ENCODE data around the gene KCNG2.
A peak's percentile ranks its signal among the peaks of the same experiment; 100 is the strongest.
"Not testable (repeated sequence)": the region's sequence is repeated elsewhere in the genome, so short reads cannot be mapped to it uniquely, and the experiment has no call there.

The KCNG2 gene

DNA sequence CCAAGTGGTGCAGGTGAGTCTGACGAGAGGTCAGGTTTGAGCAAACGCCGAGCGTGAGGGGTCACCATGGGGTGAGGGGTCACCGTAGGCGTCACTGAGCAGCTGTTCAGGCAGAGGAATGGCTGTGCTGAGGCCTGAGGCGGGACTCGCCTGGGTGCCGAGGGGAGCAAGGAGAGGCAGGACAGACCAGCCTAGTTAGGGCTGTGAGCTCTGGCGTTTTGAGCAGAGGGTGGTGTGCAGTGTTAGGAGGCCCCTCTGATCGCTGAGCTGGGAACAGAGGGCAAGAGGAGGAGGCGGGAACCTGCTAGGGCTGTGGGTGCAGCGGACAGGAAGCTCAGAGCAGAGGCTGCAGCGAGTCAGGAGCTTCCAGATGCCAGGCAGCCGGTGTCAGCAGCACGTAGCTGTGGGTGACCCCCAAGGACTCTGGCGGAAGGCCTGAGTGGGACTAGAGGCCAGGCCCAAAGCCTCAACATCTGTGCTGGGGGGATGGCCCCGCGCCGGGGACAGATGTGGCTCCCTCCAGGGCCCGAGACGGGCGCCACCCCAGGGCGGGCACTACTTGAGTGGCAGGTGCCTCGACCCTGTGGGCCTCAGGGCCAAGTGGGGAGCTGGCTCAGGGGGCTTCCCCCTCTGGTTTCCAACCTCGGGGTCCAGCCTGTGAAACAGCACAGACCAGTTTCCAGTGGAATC, 55.7 kb downstream of the KCNG2 start:
- DNase-seq = no peak

DNA sequence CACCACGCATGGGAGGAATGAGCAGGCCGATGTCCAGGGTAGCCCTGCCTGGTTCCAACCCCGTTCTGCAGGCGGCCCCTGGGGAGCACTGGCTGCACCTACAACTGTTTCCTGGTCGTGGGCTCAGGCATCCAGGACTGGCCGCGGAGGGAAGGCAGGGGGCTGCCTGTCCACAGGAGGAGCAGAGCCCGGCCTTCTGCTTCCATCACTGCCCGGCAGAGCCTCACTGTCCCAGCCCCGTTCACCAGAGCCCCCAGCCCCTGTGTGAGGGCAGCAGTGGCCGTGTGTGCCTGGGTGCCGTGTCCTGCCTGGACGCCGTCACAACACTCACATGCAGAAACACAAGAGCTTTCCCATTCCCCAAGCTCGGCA, 56.2 kb downstream of the KCNG2 start:
- DNase-seq = no peak

DNA sequence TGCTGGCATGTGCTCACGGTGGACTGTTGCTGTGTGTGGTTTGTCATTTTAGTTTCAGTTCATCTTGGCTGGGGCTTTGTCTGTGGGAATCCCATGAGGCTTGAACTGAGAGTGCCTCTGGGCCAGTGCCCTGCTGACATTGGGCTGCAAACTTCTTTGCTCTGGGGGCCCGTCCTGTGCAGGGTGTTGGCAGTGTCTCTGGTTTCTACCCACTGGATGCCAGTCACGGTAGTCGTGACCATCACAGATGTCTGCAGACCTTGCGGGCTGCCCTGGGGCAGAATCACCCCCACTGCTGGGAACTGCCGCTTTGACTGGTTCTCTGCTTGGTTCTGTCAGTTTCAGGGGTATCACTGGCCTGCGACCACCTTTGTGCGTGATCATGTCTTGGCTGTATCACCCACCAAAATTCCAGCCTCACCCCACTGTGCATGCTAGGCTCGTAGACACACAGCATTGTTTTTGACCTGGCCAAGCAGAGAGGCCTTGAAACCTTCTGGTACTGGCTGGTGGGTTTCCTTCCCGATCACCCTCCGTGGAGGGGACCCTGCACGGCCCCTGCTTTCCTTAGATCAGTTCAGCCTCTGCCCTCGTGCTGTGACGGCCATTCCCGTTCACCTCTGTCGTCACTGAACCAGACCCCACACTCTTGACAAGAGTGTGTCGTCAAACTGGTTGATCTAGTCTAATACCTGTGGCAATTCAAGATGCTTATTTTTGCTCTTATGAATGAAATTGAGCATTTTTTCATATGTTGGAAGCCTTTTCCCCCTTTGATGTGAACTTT, 57.6 kb downstream of the KCNG2 start:
- no peak for DNase-seq

DNA sequence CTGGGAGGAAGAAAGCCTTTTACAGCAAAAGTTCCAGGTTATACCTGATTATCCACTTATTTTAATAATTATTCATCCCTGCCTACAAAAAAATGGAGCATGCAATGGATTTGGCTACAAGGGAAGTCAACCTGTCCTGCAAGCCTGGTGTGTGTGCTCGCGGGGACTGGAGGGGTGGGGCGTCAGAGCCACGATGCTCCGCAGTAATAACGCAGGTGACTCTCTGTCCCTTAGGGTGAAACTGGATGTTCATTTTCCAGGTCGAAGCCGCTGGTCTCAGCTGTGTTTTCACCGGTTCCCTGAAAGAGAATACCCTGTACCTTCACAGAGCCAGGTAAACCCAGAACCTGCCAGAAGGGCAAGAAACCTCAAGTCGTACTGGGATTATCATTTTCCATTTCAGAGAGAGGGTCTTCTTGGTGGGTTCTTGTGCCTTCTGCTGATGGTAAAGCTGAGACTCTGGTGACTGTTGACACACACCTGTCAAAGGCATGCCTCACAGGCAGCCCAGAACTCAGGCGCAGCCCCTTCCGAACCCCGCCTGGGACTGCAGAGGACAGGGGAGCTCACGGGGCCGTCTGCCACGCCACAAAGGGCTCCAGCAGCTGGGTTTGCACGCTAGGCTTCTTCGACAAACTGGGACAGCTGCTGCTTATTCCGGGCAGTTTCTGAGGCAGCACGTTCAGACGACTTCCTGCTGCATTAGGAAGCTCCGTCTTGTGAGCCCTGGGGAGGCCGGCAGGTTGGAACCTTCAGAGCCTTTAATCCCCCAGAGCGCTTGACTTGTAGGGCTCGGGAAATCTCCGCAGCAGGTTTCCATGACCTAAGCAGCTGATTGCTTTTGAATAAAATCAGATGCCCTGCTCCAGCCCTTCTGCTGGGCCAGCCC, 58.6 kb downstream of the KCNG2 start:
- no peak for DNase-seq

DNA sequence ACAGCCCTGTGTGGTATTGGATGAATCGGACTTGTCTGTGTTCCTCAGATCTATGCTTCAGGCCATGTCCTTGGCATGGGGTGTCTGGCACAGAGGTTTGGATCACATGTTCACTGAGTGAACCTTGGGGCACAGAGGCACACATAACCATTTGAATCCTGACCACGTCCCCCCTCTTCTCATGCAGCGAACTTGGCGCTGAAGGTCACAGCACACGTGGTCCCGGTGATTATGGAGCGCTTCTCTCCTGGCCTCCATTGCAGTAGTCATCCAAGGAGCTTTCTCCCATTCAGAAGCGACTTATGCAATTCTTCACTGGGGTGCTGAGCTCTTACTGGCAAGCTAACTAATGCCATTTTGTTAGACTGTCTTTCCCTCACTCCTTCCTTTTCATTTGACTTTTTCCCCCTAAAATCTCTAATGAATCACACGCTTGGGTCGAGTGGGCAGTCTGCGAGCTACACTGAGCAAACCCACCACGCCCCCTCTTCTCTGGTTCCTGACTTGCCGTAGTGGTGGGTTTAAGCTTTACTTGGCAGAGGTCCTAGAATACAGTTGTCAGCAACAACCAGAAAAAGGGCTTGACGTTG, 59.4 kb downstream of the KCNG2 start:
- DNase-seq = peak in 7 of 14 donors; percentile 7 to 52 (median 19)

DNA sequence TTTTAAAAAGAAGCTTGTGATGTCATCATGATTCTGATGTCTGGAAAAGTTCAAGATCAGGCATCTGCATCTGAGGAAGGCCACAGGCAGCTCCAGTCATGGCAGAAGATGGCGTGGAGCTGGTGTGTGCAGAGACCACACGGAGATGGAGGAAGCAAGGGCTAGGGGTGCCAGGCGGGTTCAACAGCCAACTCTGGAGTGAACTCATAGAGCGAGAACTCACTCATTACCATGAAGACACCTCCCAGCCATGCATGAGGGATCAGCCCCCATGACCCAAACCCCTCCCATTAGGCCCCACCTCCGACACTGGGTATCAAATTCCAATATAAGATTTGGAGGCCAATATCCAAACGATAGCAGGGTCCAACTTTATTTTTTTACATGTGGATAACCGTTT, 61.6 kb downstream of the KCNG2 start:
- no peak for DNase-seq

DNA sequence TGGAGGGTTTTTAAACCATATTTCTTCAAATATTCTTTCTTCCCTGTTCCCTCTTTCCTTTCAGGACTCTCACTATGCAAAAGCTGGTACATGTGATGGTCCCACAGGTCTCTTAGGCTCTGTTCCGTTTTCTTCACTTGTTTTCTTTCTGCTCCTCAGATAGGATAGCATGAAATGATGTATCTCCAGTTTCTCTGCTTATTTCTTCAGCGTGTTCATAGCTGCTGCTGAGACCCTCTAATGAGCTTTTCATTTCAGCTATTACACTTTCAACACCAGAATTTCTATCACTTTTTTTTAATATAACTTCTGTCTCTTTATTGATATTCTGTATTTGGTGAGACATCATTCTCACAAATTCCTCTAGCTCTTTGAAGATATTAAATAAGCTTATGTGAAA, 63.9 kb downstream of the KCNG2 start:
- DNase-seq = no peak

DNA sequence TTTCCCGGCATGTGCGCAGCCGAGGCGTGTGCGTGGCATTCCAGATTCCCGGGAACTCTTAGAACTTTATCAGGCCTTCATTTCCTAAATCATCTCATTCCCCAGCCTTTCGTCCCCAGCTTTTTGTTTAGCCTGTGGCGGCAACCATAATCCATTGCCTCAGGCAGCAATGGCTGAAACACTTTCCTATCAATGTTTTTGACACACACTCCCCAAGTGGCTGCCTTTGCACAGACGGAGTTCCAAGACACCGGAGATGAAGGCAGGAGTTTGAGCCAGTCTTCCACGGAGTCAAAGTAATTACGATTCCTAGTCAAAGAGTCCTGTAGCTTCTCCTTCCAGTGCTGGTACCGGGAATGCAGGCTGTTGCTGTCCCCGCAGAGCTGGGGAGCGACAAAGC, 64.8 kb downstream of the KCNG2 start:
- DNase-seq = no peak

DNA sequence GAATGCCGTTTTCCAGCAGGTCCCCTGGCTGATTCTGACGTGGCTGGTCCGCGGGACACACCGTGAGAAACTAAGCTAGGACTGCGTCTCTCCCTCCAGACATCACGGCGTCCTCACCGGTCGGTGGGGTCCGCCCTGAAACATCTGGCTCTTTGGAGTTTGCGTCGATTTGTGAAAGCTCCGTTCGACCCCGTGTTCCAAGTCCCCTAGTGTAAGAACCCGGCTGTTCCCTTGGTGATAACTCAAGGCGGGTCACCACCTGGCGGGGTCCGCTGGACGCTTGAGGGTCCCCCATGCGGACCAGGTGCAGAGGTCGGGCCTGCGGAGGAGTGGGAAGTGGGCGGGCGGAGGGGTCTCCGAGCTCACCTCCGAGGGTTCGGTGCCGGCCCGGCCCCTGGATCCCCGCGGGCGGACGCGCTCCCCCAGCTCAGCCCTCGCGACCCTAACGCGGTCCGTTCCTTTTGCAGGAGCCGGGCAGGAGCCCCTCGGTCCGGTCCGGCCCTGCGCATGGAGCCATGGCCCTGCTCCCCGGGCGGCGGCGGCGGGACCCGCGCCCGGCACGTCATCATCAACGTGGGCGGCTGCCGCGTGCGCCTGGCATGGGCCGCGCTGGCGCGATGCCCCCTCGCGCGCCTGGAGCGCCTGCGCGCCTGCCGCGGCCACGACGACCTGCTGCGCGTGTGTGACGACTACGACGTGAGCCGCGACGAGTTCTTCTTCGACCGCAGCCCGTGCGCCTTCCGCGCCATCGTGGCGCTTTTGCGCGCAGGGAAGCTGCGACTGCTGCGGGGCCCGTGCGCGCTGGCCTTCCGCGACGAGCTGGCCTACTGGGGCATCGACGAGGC, 65.6 kb downstream of the KCNG2 start:
- no peak for DNase-seq

DNA sequence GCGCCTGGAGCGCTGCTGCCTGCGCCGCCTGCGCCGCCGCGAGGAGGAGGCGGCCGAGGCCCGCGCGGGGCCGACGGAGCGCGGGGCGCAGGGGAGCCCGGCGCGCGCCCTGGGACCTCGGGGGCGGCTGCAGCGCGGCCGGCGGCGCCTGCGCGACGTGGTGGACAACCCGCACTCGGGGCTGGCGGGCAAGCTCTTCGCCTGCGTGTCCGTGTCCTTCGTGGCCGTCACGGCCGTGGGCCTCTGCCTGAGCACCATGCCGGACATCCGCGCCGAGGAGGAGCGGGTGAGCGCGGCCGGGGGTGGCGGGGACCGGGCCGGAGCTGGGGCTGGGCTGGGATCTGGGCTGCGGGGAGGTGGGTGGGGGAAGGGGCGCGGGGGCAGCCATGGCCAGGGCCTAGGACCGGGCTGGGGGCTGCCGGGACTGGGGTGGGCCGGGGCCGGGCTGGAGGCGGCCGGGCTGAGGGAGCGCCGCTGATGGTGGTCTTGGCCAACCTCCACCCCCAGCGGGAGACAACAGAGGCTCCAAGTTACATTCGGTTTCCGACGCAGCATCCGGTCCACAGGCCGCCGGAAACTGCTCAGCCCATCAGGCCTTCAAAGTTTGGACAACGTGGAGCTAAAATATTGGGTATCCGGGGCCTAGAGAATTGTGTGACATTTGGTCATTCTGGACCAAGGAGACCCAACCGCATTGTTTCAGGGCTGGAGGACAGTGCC, 66.4 kb downstream of the KCNG2 start:
- no peak for DNase-seq

DNA sequence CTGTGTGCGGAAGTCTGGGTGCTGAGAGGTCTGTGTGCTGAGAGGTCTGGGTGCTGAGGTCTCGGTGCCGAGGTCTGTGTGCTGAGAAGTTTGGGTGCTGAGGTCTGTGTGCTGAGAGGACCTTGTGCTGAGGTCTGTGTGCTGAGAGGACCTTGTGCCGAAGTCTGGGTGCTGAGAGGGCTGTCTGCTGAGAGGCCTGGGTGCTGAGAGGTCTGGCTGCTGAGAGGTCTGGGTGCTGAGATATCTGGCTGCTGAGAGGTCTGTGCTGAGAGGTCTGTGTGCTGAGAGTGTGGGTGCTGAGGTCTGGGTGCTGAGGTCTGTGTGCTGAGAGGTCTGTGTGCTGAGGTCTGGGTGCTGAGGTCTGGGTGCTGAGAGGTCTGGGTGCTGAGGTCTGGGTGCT, 67.2 kb downstream of the KCNG2 start:
- not testable (repeated sequence) for DNase-seq

DNA sequence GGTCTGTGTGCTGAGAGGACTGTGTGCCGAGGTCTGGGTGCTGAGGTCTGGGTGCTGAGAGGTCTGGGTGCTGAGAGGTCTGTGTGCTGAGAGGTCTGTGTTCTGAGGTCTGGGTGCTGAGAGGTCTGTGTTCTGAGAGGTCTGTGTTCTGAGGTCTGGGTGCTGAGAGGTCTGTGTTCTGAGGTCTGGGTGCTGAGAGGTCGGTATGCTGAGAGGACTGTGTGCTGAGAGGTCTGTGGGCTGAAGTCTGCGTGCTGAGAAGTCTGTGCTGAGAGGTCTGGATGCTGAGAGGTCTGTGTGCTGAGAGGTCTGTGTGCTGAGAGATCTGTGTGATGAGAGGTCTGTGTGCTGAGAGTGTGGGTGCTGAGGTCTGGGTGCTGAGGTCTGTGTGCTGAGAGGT, 68.2 kb downstream of the KCNG2 start:
- not testable (repeated sequence) for DNase-seq

DNA sequence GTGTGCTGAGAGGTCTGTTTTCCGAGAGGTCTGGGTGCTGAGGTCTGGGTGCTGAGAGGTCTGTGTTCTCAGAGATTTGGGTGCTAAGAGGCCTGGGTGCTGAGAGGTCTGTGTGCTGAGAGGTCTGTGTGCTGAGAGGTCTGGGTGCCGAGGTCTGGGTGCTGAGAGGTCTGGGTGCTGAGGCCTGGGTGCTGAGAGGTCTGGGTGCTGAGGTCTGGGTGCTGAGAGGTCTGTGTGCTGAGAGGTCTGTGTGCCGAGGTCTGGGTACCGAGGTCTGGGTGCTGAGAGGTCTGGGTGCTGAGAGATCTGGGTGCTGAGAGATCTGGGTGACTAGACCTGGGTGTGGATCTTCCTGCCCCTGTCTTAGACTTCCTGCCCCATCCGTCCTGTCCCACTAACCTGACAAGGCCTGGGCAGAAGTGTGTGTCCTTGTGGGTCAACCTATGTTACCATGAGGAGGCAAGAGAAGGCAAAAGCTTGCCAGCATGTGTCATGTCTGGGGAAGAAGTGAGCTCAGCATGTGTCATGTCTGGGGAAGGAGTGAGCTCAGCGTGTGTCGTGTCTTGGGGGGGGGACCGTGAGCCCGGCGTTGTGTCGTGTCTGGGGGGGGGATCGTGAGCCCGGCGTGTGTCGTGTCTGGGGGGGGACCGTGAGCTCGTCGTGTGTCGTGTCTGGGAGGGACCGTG, 69.3 kb downstream of the KCNG2 start:
- no peak for DNase-seq

DNA sequence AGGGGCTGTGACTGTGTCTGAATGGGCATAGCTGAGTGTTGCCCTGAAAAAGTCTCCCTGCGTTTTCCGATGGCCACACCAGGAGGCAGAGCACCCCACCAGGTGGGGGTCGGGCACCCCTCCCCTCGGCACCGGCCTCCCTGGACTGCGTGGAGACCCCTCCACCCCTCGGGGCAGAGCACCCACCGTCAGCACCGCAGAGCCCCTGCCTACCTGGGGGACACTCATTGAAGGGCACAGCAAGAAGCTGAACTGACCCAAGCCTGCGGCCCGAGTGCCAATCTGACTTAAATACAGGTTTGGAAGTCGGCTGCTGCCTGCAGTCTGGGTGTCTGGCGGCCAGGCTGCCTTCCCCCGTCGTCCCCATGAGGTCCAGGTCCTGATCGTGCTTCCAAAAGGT, 69.9 kb downstream of the KCNG2 start:
- no peak for DNase-seq

DNA sequence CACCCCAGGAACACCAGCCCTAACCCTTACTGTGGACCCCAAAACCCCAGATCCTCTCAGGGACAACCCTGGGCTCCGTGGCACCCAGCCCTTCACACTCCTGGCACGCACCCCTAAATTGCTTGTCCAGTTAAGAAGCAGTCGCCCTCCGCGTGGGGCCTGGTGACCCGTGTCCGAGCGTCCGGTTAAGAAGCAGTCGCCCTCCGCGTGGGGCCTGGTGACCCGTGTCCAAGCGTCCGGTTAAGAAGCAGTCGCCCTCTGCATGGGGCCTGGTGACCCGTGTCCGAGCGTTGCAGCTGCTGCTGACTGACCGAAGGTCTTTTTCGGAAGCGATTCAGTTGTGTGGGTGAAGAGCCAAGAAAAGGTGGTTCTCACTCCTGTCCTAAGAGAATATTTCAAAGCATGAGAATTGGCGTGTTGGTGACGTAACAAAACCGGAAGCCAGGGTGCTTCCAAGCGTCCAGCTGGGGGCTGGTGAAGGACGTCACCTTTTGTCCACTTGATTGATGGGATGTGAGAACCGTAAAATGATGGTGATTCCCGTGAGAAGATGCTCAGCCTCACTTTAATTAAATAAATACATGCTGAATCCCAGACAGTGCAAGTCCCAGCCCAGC, 70.5 kb downstream of the KCNG2 start:
- DNase-seq = no peak

DNA sequence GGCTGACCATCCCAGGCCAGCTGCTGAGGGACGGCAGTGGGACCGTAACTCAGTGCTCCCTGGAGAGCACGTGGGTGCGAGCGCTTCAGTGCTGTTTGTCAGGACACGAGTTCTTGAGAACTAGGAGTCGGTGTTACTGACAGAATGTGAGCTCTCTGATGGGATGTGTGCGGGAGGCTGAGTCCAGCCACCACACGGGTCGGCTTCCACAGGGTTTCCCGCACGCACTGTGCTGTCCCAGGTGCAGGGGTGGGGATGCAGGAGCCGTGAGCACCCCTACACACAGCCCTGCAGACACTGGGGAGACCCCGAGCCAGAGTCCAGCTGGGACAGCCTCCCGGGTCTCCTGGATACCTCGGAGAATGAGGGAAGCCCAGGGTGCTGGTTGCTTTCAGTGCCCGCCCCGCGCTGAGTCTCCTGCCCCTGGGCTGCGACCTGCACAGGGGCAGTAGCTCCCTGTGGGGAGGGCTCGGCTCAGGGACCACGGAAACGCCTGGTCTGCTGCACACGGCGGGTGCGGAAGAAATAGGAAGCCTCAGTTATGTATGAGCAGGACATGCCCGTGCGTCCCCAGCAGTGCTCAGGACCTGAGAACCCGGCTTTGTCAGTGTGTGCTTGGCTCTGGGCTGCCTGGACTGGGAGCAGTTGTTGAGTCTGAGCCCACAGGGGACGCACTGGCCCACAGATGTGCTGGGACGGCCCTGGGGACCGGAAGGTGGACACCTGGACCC, 71.2 kb downstream of the KCNG2 start:
- DNase-seq = no peak

DNA sequence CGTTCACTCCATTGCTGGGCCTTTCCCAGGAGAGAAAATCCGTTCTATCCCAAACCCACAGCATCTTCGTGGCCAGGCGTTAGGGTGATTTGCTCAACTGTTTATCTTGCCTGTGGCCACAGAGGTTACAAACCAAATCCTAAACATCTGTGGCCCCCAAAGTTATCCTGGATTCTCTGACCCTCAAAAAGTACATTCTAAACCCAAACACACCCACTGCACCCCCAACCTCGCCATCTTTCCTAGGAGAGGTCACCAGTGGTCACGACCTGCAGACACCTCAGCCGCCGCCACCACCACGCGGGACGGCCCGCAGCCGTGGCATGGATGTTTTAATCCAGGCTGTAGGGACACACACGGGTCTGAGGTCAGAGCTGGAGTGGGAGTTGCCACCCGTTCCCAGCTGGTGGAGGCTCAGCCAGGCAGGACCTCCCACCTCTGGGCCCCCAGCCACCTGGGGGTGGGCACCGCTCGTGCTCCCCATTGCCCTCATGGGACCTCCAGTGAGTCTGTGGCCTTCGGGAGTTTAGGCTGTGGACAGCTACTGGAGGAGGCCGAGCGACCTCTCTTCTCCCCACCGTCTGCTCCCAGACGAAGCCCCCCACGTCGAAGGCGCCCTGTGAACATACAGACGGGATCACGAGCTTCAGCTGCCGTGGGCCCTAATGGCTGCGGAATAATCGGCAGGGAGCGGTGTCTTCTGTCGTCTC, 72.0 kb downstream of the KCNG2 start:
- no peak for DNase-seq

DNA sequence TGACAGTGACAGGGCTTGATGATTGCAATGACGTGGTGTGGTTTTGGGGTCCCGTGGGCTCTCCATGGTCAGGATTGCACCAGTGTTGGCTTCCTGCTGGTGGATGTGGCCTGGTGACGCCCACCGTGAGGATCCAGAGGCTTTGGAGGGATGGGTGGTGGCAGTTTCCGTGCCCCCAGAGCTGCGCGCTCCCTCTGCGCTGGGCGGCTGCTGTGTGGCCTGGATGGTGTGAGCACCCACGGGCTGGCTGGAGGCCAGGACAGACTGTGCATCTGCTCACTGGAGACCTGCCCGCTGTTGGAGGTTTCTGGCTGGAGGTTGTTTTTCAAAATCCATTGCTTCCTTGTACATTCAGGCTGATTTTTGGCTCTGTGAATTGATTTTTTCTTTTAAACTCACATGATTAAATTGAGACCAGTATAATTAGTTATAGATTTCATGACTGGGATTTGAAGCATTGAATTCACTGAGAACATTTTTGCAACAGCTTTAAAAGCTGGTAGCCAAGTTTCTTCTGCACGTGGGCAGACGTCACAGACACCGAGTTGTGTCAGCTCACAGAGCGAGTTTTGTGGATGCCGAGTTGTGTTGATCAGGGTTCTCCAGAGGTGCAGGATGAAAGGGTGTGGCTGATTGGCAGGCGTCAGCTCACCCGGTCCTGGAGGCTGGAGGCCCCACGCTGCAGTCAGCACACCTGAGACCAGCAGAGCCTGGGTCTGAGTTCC, 72.7 kb downstream of the KCNG2 start:
- DNase-seq = no peak
